A549 (cell line): ENCODE data around the gene SETMAR. TPM values are rescaled to one million over a fixed set of nuclear protein-coding genes. Genes with fewer than 3 reads are reported as not detected.

ENCODE experiments used
- HEYL ChIP-seq: fragments of 250-450 bp; sonication (Bioruptor Pico); IDR thresholded peaks from 2 replicates; pipeline ENCODE4 v1.8.0; 2021; ENCODE audit warnings: mild to moderate bottlenecking, moderate library complexity
- ZNF302 ChIP-seq: fragments of 250-450 bp; sonication (Bioruptor Pico); IDR thresholded peaks from 2 replicates; pipeline ENCODE4 v1.9.0; 2021; ENCODE audit warnings: inconsistent platforms, mild to moderate bottlenecking, moderate library complexity
- polyA plus RNA-seq, 4 experiments: library from polyadenylated mRNA; depleted of rRNA in 3 of 4; stranded (reverse); fragments of >200 nt; fragmentation: RNase III in 1 of 4; extraction: RNeasy Plus Mini Kit Qiagen cat#74134 plus additional on column Dnase treatment in 1 of 4; gene quantifications; 2 replicates in 3 of 4; 3 replicates in 1 of 4; pipeline ENCODE4 v1.2.3, GENCODE V29; 2011 to 2017

Gene SETMAR
- polyA plus RNA-seq, 2 of the 4 experiments (the other 2 are of a cell fraction), result 7.2 to 12.3 TPM

- TF ChIP-seq HEYL (CRISPR knock-in tag), result no peak
- no peak for TF ChIP-seq ZNF302
These were observed 59.4 kb downstream of the SETMAR start (continued) for GRCh38 chr3:4362523-4362922.

Other genes starting within 250 kb of the SETMAR start
- gene SUMF1, start 163.9 kb downstream of the SETMAR start, polyA plus RNA-seq (2011; rRNA removed), result 23.4 and 25.4 TPM in 2 replicates
- gene SUMF1, start 163.9 kb downstream of the SETMAR start, polyA plus RNA-seq (2017; fragmentation: RNase III; extraction: RNeasy Plus Mini Kit Qiagen cat#74134 plus additional on column Dnase treatment), result 19.2 to 20.9 TPM (median 20.9 TPM) in 3 replicates
- 9.6 and 10.7 TPM in 2 replicates for gene ITPR1, start 190.0 kb downstream of the SETMAR start, polyA plus RNA-seq (2011; rRNA removed)
- gene ITPR1, start 190.0 kb downstream of the SETMAR start, polyA plus RNA-seq (2017; fragmentation: RNase III; extraction: RNeasy Plus Mini Kit Qiagen cat#74134 plus additional on column Dnase treatment), result 2.8 to 3.8 TPM (median 3.2 TPM) in 3 replicates